ENCODE data around the gene JAK1. TPM values are rescaled to one million over a fixed set of nuclear protein-coding genes. Genes with fewer than 3 reads are reported as not detected.

The JAK1 gene
- total RNA-seq, 4 donors from 2014 or later: 121 to 241 (median 165) TPM

DNA sequence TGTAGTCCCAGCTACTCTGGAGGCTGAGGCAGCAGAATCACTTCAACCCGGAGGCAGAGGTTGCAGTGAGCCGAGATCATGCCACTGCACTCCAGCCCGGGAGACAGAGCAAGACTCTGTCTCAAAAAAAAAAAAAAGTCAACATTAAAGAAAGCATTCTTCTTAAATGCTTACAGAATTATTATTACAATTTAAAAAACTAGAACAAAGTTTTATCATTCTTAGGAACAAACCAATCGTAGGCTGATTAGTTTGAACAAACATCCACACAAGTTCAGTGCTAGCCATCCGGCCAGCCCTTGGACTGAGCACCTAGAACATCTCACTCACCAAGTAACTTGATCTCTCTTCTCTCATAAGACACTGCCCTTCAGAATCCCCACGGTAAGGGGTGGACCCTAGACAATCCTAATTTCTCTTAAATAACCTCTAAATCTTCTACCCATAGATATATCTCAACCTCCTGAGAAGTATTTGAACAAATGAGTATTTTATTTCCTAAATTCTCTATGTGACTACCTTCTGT is 16.0 kb downstream of the JAK1 start:
- H3K4me1 ChIP-seq: peaks cover 54 to 85% of the 10 kb centered on the region in 2 donors
- no peaks in the 10 kb centered on the region for H3K36me3 ChIP-seq

DNA sequence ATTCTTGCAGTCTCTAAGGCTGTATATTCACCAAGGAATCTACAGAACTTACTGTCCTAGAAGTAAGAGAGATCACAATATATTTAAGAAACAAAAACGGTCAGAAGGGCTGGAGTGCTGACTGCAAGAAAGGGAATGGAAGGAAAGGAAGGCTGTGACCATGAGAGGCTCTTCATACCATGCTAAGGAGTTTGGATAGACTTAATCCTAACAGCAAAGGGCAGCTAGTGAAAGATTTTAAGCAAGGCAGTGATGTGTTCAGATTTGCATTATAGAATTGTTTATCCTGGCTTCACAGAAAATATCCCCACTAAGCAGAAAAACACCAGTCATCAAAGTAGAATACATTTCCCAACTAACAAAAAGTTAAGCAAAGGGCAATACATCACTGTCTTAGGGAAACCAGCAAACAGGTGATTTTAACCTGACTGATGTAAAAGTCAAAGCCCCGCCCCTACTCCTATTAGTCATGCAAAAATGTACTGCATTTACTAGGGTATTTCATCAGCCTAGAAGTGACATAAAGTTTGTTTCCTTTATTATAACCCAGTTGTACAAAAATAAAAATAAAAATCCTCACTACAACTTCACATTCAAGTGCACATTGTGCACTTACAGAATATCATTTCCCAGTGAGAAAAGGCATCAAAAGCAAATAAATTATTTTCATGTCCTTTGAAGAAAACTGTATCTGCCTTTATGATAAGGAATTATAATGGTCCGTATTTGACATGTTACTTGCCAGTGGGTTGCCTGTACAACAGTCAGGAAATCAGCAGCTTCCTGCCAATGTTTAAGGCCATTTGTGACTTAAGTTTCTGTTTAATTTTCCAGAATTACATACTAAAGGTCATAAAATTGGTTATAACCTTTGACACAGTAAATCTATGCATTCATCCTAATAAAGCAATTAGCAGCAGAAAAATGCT is 17.2 kb downstream of the JAK1 start:
- intact Hi-C loops (cut with DNase I; ENCODE audit: low total_unique reads) (no loop called here), in situ Hi-C loops (cut with MboI; ENCODE audit: low sequenced_read_pairs in 4 of 4) (no loop called here)

More for the DNA sequence above, 16.0 kb downstream of the JAK1 start:
- intact Hi-C loops (cut with DNase I; ENCODE audit: low total_unique reads): no loop called here
- no peak for TF ChIP-seq POLR2A (IDR thresholded peaks at IDR 0.05)
- TF ChIP-seq, protein P1, sequence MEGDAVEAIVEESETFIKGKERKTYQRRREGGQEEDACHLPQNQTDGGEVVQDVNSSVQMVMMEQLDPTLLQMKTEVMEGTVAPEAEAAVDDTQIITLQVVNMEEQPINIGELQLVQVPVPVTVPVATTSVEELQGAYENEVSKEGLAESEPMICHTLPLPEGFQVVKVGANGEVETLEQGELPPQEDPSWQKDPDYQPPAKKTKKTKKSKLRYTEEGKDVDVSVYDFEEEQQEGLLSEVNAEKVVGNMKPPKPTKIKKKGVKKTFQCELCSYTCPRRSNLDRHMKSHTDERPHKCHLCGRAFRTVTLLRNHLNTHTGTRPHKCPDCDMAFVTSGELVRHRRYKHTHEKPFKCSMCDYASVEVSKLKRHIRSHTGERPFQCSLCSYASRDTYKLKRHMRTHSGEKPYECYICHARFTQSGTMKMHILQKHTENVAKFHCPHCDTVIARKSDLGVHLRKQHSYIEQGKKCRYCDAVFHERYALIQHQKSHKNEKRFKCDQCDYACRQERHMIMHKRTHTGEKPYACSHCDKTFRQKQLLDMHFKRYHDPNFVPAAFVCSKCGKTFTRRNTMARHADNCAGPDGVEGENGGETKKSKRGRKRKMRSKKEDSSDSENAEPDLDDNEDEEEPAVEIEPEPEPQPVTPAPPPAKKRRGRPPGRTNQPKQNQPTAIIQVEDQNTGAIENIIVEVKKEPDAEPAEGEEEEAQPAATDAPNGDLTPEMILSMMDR (IDR thresholded peaks at IDR 0.05 in 4 of 5, conservative IDR thresholded peaks at IDR 0.05 in 1 of 5): no peak
- ATAC-seq: peak; percentile 51 to 57
- Histone ChIP-seq H3K9me3 (no peaks in the 10 kb centered on the region), H3K27ac (peak overlapping the region; percentile 45 to 83 (median 60)), H3K4me3 (no peak overlapping the region), H3K27me3 (no peaks in the 10 kb centered on the region)
- in situ Hi-C loops (cut with MboI; ENCODE audit: low sequenced_read_pairs in 4 of 4): no loop called here
- no peak for DNase-seq

DNA sequence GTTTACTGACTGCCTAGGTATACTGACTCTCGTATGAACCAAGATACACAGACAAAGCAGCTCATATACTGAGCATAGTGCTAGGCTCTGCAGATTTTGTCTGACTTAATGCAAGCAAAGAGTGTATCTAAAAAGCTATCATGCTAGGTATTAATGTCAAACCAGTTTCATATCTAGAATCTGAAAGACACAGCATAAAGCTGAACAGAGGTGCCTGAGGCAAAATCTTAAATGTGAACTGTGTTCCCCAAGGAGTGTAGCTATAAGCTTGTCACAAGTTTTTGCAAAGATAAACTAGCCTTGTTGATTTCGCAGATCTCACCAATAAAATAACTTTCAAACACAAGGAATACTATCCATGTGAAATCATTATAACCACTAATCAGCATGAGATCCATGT is 18.1 kb downstream of the JAK1 start:
- Histone ChIP-seq H3K9me3 (no peaks in the 10 kb centered on the region), H3K4me3 (no peak overlapping the region), H3K4me1 (peaks cover 66 to 84% of the 10 kb centered on the region in 2 donors), H3K36me3 (no peaks in the 10 kb centered on the region), H3K27me3 (no peaks in the 10 kb centered on the region), H3K27ac (peak overlapping the region in 3 of 4 donors; percentile 76 to 83 (median 77))
- DNase-seq (no peak), ATAC-seq (no peak)
- intact Hi-C loops (cut with DNase I; ENCODE audit: low total_unique reads): no loop called here
- in situ Hi-C loops (cut with MboI; ENCODE audit: low sequenced_read_pairs in 4 of 4): no loop called here
- TF ChIP-seq, protein P1 (IDR thresholded peaks at IDR 0.05 in 4 of 5, conservative IDR thresholded peaks at IDR 0.05 in 1 of 5): no peak
- TF ChIP-seq POLR2A (IDR thresholded peaks at IDR 0.05): no peak

More for the DNA sequence above, 17.2 kb downstream of the JAK1 start:
- H3K36me3 ChIP-seq: no peaks in the 10 kb centered on the region
- H3K27ac ChIP-seq: peak overlapping the region; percentile 59 to 83 (median 63)
- H3K4me1 ChIP-seq: peaks cover 62 to 86% of the 10 kb centered on the region in 2 donors
- ATAC-seq (no peak), DNase-seq (no peak)
- H3K4me3 ChIP-seq: no peak overlapping the region
- H3K9me3 ChIP-seq: no peaks in the 10 kb centered on the region
- no peaks in the 10 kb centered on the region for H3K27me3 ChIP-seq
- TF ChIP-seq, protein P1 (IDR thresholded peaks at IDR 0.05 in 4 of 5, conservative IDR thresholded peaks at IDR 0.05 in 1 of 5): no peak
- TF ChIP-seq POLR2A (IDR thresholded peaks at IDR 0.05): no peak

DNA sequence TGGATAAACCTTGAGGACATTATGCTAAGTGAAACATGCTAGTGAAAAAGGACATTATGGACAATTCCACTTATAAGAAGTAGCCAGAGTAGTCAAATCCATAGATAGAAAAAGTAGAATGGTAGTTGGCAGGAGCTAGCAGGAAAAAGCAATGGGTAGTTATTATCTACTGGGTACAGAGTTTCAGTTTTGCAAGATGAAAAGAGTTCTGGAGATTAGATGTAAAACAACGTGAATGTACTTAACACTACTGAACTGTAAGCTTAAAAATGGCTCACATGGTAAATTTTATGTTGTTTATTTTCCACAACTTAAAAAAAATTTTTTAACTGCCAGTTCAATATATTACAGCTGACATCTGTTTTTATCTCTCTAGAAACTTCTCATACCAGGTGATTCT is 19.4 kb downstream of the JAK1 start:
- H3K4me3 ChIP-seq: no peak overlapping the region
- no peaks in the 10 kb centered on the region for H3K36me3 ChIP-seq
- H3K27ac ChIP-seq: peak overlapping the region; percentile 35 to 83 (median 76)
- H3K4me1 ChIP-seq: peaks cover 79 to 91% of the 10 kb centered on the region in 2 donors
- in situ Hi-C loops (cut with MboI; ENCODE audit: low sequenced_read_pairs in 4 of 4): no loop called here
- no peaks in the 10 kb centered on the region for H3K27me3 ChIP-seq
- H3K9me3 ChIP-seq: no peaks in the 10 kb centered on the region
- intact Hi-C loops (cut with DNase I; ENCODE audit: low total_unique reads): no loop called here
- ATAC-seq (no peak), DNase-seq (no peak)
- no peak for TF ChIP-seq POLR2A (IDR thresholded peaks at IDR 0.05)
- TF ChIP-seq, protein P1 (IDR thresholded peaks at IDR 0.05 in 4 of 5, conservative IDR thresholded peaks at IDR 0.05 in 1 of 5): no peak

All from gastrocnemius medialis (tissue), 4 donors.